Breast epithelium (tissue), 4 donors: ENCODE results near the gene C1QL1. TPM values are rescaled to one million over a fixed set of nuclear protein-coding genes. Genes with fewer than 3 reads are reported as not detected.
A peak's percentile ranks its signal among the peaks of the same experiment; 100 is the strongest.

Experiments used
- DNase-seq, 2 donors: peaks; one replicate each; pipeline ENCODE4 v3.0.0-alpha.2; 2019; ENCODE audit warnings: low spot score in 2 of 2
- H3K27ac ChIP-seq, 2 donors: fragments of 200-600 bp; sonication (generic) in 1 of 2; one replicate each; pipeline ENCODE4 v1.5.1; 2016 to 2019; ENCODE audit warnings: mild to moderate bottlenecking in 1 of 2
- H3K27me3 ChIP-seq, 2 donors: fragments of 200-600 bp; sonication (generic) in 1 of 2; one replicate each; pipeline versions ENCODE4 v1.5.1 to v1.6.0; 2017 to 2019; ENCODE audit warnings: control low read depth in 1 of 2, mild to moderate bottlenecking in 1 of 2
- H3K36me3 ChIP-seq: fragments of 200-600 bp; one replicate; pipeline ENCODE4 v1.5.1; 2019
- H3K4me1 ChIP-seq, 2 donors: fragments of 200-600 bp; sonication (generic); one replicate each; pipeline ENCODE4 v1.5.1; 2016 to 2019; ENCODE audit warnings: control low read depth in 1 of 2
- H3K4me3 ChIP-seq, 3 donors: fragments of 200-600 bp; sonication (generic); 1 replicate in 2 of 3; 2 replicates in 1 of 3; pipeline ENCODE4 v1.5.1; 2016 to 2019; ENCODE audit warnings: mild to moderate bottlenecking in 3 of 3, moderate library complexity in 2 of 3
- H3K9me3 ChIP-seq, 2 donors: fragments of 200-600 bp; sonication (generic) in 1 of 2; one replicate each; pipeline ENCODE4 v1.5.1; 2016 to 2019; ENCODE audit warnings: control low read depth in 1 of 2
- CTCF ChIP-seq, 3 donors: fragments of 450-650 bp; IDR thresholded peaks; one replicate each; pipeline ENCODE4 v1.5.1; 2016 to 2017; ENCODE audit warnings: antibody characterized with exemption in 3 of 3, mild to moderate bottlenecking in 3 of 3, moderate library complexity in 3 of 3
- POLR2A ChIP-seq: fragments of 450-650 bp; IDR thresholded peaks from one replicate; pipeline ENCODE4 v1.6.1; 2016; ENCODE audit warnings: antibody characterized with exemption, mild to moderate bottlenecking, moderate library complexity
- POLR2AphosphoS5 ChIP-seq, 3 donors: sonication (generic); formaldehyde crosslinking; IDR thresholded peaks; one replicate each; pipeline ENCODE4 v1.6.1; 2017; ENCODE audit warnings: antibody characterized with exemption in 3 of 3
- intact Hi-C: fragments of 100-400 bp; cut with DNase I; formaldehyde crosslinking; loops from one replicate; pipeline ENCODE4 v1.15.1; 2023; ENCODE audit warnings: low total_unique reads
- total RNA-seq, 3 donors: library from RNA; depleted of rRNA; stranded (reverse); fragments of >200 nt; gene quantifications; one replicate each; pipeline ENCODE4 v1.1.0, GENCODE V29; 2016

Gene C1QL1
- total RNA-seq, 3 donors from 2014 or later, result 0.98 to 7.2 TPM; not detected in 1

GRCh38 chr17:44911133-44912001 lies 56.7 kb downstream of the C1QL1 start:
- H3K27ac ChIP-seq, result no peak overlapping the region
- peaks cover 0 to 5% of the 10 kb centered on the region in 2 donors for H3K4me1 ChIP-seq
- intact Hi-C loops, result loop anchor here (10.0 kb wide), 1 partner anchor 193 kb away; no protein-coding TSS in a partner anchor
- H3K9me3 ChIP-seq, result no peaks in the 10 kb centered on the region
- peak overlapping the region in 2 of 3 donors; percentile 13 to 15 for H3K4me3 ChIP-seq
- no peaks in the 10 kb centered on the region for H3K36me3 ChIP-seq
- no peaks in the 10 kb centered on the region for H3K27me3 ChIP-seq
- no peak for TF ChIP-seq POLR2AphosphoS5 (IDR thresholded peaks at IDR 0.05)
- peak in 1 of 3 donors; percentile 35 for TF ChIP-seq CTCF (IDR thresholded peaks at IDR 0.05)
- DNase-seq, result no peak

- Histone ChIP-seq H3K4me1 (no peaks in the 10 kb centered on the region), H3K27me3 (no peaks in the 10 kb centered on the region), H3K4me3 (no peak overlapping the region), H3K27ac (no peak overlapping the region), H3K36me3 (no peaks in the 10 kb centered on the region), H3K9me3 (no peaks in the 10 kb centered on the region)
- DNase-seq, result no peak
- intact Hi-C loops, result loop anchor here (10.0 kb wide), 1 partner anchor 194 kb away; no protein-coding TSS in a partner anchor
- no peak for TF ChIP-seq POLR2A
- TF ChIP-seq CTCF (IDR thresholded peaks at IDR 0.05), result no peak
- TF ChIP-seq POLR2AphosphoS5 (IDR thresholded peaks at IDR 0.05), result no peak
Observed at GRCh38 chr17:44910231-44911106, 57.6 kb downstream of the C1QL1 start.

Other genes with a start within 250 kb of the C1QL1 start
- gene ADAM11, start 209.3 kb downstream of the C1QL1 start, total RNA-seq, result 1 to 10 TPM; 1.0 to 1.4 (median 1.3) TPM
- 1 to 10 TPM; 2.3 to 4.6 (median 4.3) TPM for gene GJC1, start 138.0 kb downstream of the C1QL1 start, total RNA-seq
- 1 to 10 TPM in 1 of 3 donors, under 1 TPM in 1, not detected in 1; 0.98 to 1.0 TPM for gene HIGD1B, start 120.4 kb downstream of the C1QL1 start, total RNA-seq
- 10 to 100 TPM; 58.1 to 71.4 (median 60.0) TPM for gene EFTUD2, start 68.9 kb downstream of the C1QL1 start, total RNA-seq
- gene GFAP, start 52.8 kb downstream of the C1QL1 start, total RNA-seq, result 10 to 100 TPM in 2 of 3 donors, 1 to 10 TPM in 1; 4.2 to 37.0 (median 11.8) TPM
- gene KIF18B, start 20.5 kb downstream of the C1QL1 start, total RNA-seq, result under 1 TPM in 2 of 3 donors, not detected in 1; 0.15 to 0.64 TPM
- gene DCAKD, start 83.3 kb upstream of the C1QL1 start, total RNA-seq, result 10 to 100 TPM; 44.0 to 76.8 (median 48.2) TPM
- gene NMT1, start 93.0 kb upstream of the C1QL1 start, total RNA-seq, result 100 to 1,000 TPM in 1 of 3 donors, 10 to 100 TPM in 2; 81.9 to 130 (median 84.0) TPM
- 10 to 100 TPM; 30.8 to 62.2 (median 41.1) TPM for gene PLCD3, start 164.2 kb upstream of the C1QL1 start, total RNA-seq
- gene ACBD4, start 167.4 kb upstream of the C1QL1 start, total RNA-seq, result 10 to 100 TPM; 13.8 to 28.8 (median 15.7) TPM
- 10 to 100 TPM; 21.3 to 35.6 (median 33.4) TPM for gene HEXIM1, start 180.2 kb upstream of the C1QL1 start, total RNA-seq
- 10 to 100 TPM in 2 of 3 donors, 1 to 10 TPM in 1; 6.6 to 13.3 (median 13.2) TPM for gene HEXIM2, start 193.6 kb upstream of the C1QL1 start, total RNA-seq